Parathyroid adenoma (tissue), 2 donors: Measurements from ENCODE around the gene SENP3.

ENCODE experiments used
- H2AFZ ChIP-seq: fragments of 300-600 bp; sonication (generic); one replicate; pipeline ENCODE4 v1.7.0; 2017; ENCODE audit warnings: antibody characterized with exemption, mild to moderate bottlenecking
- H3K27ac ChIP-seq: fragments of 300-600 bp; sonication (generic); one replicate; pipeline ENCODE4 v1.7.0; 2017
- H3K27me3 ChIP-seq: fragments of 300-600 bp; sonication (generic); one replicate; pipeline ENCODE4 v1.7.0; 2017; ENCODE audit warnings: low read length; ENCODE audit not compliant: control insufficient read depth, insufficient read depth
- H3K36me3 ChIP-seq: fragments of 300-600 bp; sonication (generic); one replicate; pipeline ENCODE4 v1.7.0; 2017; ENCODE audit warnings: low read length; ENCODE audit not compliant: control insufficient read depth, insufficient read depth
- H3K4me1 ChIP-seq: fragments of 300-600 bp; sonication (generic); one replicate; pipeline ENCODE4 v1.7.0; 2017; ENCODE audit warnings: control low read depth
- H3K4me2 ChIP-seq: fragments of 300-600 bp; sonication (generic); one replicate; pipeline ENCODE4 v1.7.0; 2017; ENCODE audit warnings: low read length
- H3K4me3 ChIP-seq: fragments of 300-600 bp; sonication (generic); one replicate; pipeline ENCODE4 v1.7.0; 2017; ENCODE audit warnings: low read depth, low read length
- H3K79me2 ChIP-seq: fragments of 300-600 bp; sonication (generic); one replicate; pipeline ENCODE4 v1.7.0; 2017; ENCODE audit warnings: control low read depth
- H3K9ac ChIP-seq: fragments of 300-600 bp; sonication (generic); one replicate; pipeline ENCODE4 v1.7.0; 2017; ENCODE audit warnings: mild to moderate bottlenecking
- H3K9me3 ChIP-seq: fragments of 300-600 bp; sonication (generic); one replicate; pipeline ENCODE4 v1.7.0; 2017; ENCODE audit warnings: low read length; ENCODE audit not compliant: control insufficient read depth
- CTCF ChIP-seq: fragments of 300-600 bp; sonication (generic); IDR thresholded peaks from one replicate; pipeline ENCODE4 v1.7.0; 2017; ENCODE audit warnings: antibody characterized with exemption, mild to moderate bottlenecking
- donor health status: primary hyperparathyroidism.

Gene SENP3

GRCh38 chr17:7515911-7516610, 45.7 kb upstream of the SENP3 start:
- Histone ChIP-seq H3K9me3 (no peaks in the 10 kb centered on the region), H3K27ac (no peak overlapping the region), H3K4me3 (no peak overlapping the region), H3K36me3 (no peaks in the 10 kb centered on the region), H2AFZ (no peak overlapping the region), H3K27me3 (no peaks in the 10 kb centered on the region), H3K9ac (no peak overlapping the region), H3K79me2 (no peaks in the 10 kb centered on the region), H3K4me2 (no peak overlapping the region), H3K4me1 (no peaks in the 10 kb centered on the region)
- no peak for TF ChIP-seq CTCF

GRCh38 chr17:7523033-7523432, 38.7 kb upstream of the SENP3 start:
- no peaks in the 10 kb centered on the region for H3K36me3 ChIP-seq
- peak; percentile 52 for TF ChIP-seq CTCF
- no peaks in the 10 kb centered on the region for H3K4me1 ChIP-seq

GRCh38 chr17:7528842-7529241, 32.9 kb upstream of the SENP3 start:
- Histone ChIP-seq H3K9me3 (no peaks in the 10 kb centered on the region), H3K79me2 (no peaks in the 10 kb centered on the region)

More at GRCh38 chr17:7523033-7523432, 38.7 kb upstream of the SENP3 start:
- H3K4me2 ChIP-seq: no peak overlapping the region
- H3K79me2 ChIP-seq: no peaks in the 10 kb centered on the region
- H3K9me3 ChIP-seq: no peaks in the 10 kb centered on the region
- H3K27ac ChIP-seq: no peak overlapping the region
- H3K9ac ChIP-seq: no peak overlapping the region
- H3K4me3 ChIP-seq: no peak overlapping the region
- H2AFZ ChIP-seq: peak overlapping the region; percentile 59
- no peaks in the 10 kb centered on the region for H3K27me3 ChIP-seq

GRCh38 chr17:7530023-7530900, 31.5 kb upstream of the SENP3 start:
- H3K4me2 ChIP-seq: no peak overlapping the region
- no peaks in the 10 kb centered on the region for H3K4me1 ChIP-seq
- H3K9me3 ChIP-seq: no peaks in the 10 kb centered on the region
- no peak overlapping the region for H3K4me3 ChIP-seq
- no peak overlapping the region for H3K27ac ChIP-seq
- no peak overlapping the region for H2AFZ ChIP-seq
- H3K27me3 ChIP-seq: no peaks in the 10 kb centered on the region
- H3K79me2 ChIP-seq: no peaks in the 10 kb centered on the region
- no peak for TF ChIP-seq CTCF
- H3K36me3 ChIP-seq: no peaks in the 10 kb centered on the region
- H3K9ac ChIP-seq: no peak overlapping the region

More at GRCh38 chr17:7528842-7529241, 32.9 kb upstream of the SENP3 start:
- no peak overlapping the region for H3K4me3 ChIP-seq
- no peaks in the 10 kb centered on the region for H3K36me3 ChIP-seq
- H3K4me2 ChIP-seq: no peak overlapping the region
- no peaks in the 10 kb centered on the region for H3K27me3 ChIP-seq
- no peak for TF ChIP-seq CTCF
- no peak overlapping the region for H3K27ac ChIP-seq
- H2AFZ ChIP-seq: no peak overlapping the region
- no peaks in the 10 kb centered on the region for H3K4me1 ChIP-seq
- H3K9ac ChIP-seq: no peak overlapping the region
